Stimulated activated CD8-positive, alpha-beta memory T cell treated with anti-CD3 and anti-CD28 coated beads, Interleukin-12 subunit alpha, Interleukin-12 subunit beta, amount 100 ng/mL, for 24 hours (primary cell): ENCODE results near the gene RAB8B.

ENCODE experiments used
- DNase-seq: peaks from one replicate; pipeline ENCODE4 v3.0.0-alpha.2; 2020; ENCODE audit errors: extremely low read depth

The RAB8B gene

GRCh38 chr15:63313825-63314224, 124.4 kb downstream of the RAB8B start:
- DNase-seq, result no peak

DNA sequence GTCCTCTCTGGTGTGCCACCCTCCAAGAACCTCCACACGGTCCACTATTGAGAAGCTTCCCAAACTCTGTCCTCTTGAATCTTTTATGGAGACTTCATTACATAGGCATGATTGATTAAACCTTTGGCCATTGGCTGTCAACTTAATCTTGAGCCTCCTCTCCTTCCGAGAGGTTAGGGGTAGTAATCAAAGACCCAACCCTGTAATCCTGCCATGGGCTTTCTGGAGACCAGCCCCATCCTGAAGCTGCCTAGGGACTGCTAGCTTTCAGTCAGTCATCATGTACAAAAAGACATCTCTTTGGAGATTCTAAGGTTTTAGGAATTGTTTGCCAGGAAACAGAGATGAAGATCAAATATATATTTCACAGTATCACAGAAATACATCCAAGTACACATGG, 125.0 kb downstream of the RAB8B start:
- DNase-seq, result no peak
